Esophagus muscularis mucosa (tissue), 4 donors: Measurements from ENCODE around the gene EEF1AKMT2. TPM values are rescaled to one million over a fixed set of nuclear protein-coding genes. Genes with fewer than 3 reads are reported as not detected.
A peak's percentile ranks its signal among the peaks of the same experiment; 100 is the strongest.

ENCODE experiments used
- DNase-seq: peaks from one replicate; pipeline ENCODE4 v3.0.0-alpha.2; 2017; ENCODE audit errors: extremely low spot score
- H3K27ac ChIP-seq, 4 donors: fragments of 200-600 bp; sonication (generic); replicated peaks in 1 of 4; 1 replicate in 3 of 4; 2 replicates in 1 of 4; pipeline ENCODE4 v1.5.1; 2016 to 2019; ENCODE audit warnings: mild to moderate bottlenecking in 1 of 4
- H3K27me3 ChIP-seq, 4 donors: fragments of 200-600 bp; sonication (generic); one replicate each; pipeline versions ENCODE4 v1.5.1 to v1.6.0; 2016 to 2019
- H3K36me3 ChIP-seq, 4 donors: fragments of 200-600 bp; sonication (generic); one replicate each; pipeline ENCODE4 v1.5.1; 2016 to 2019
- H3K4me1 ChIP-seq, 4 donors: fragments of 200-600 bp; sonication (generic); one replicate each; pipeline ENCODE4 v1.5.1; 2016 to 2019
- H3K4me3 ChIP-seq, 4 donors: fragments of 200-600 bp; sonication (generic); 1 replicate in 2 of 4; 2 replicates in 2 of 4; pipeline ENCODE4 v1.5.1; 2016 to 2019; ENCODE audit warnings: mild to moderate bottlenecking in 4 of 4, moderate library complexity in 1 of 4
- H3K9me3 ChIP-seq, 4 donors: fragments of 200-600 bp; sonication (generic); 1 replicate in 3 of 4; 2 replicates in 1 of 4; pipeline ENCODE4 v1.5.1; 2016 to 2019
- CTCF ChIP-seq, 3 experiments: fragments of 200-600 bp in 2 of 3; fragments of 450-650 bp in 1 of 3; sonication (generic) in 2 of 3; IDR thresholded peaks; one replicate each; pipeline ENCODE4 v1.5.1; 2017 to 2019; ENCODE audit warnings: antibody characterized with exemption in 3 of 3, mild to moderate bottlenecking in 2 of 3, moderate library complexity in 1 of 3
- EP300 ChIP-seq: sonication (generic); formaldehyde crosslinking; IDR thresholded peaks from one replicate; pipeline ENCODE4 v1.6.1; 2017; ENCODE audit warnings: antibody characterized with exemption
- POLR2A ChIP-seq: fragments of 450-650 bp; IDR thresholded peaks from one replicate; pipeline ENCODE4 v1.6.1; 2017; ENCODE audit warnings: antibody characterized with exemption, moderate library complexity, mild to moderate bottlenecking, low read depth
- POLR2AphosphoS5 ChIP-seq, 2 donors: sonication (generic); formaldehyde crosslinking; IDR thresholded peaks; one replicate each; pipeline ENCODE4 v1.6.1; 2017; ENCODE audit warnings: antibody characterized with exemption in 2 of 2
- WGBS: methylation state at CpG from one replicate; pipeline ENCODE4 v1.1.5; 2018; 5-methylcytosine and 5-hydroxymethylcytosine counted together
- intact Hi-C: fragments of 100-400 bp; cut with DNase I; formaldehyde crosslinking; loops from one replicate; pipeline ENCODE4 v1.15.1; 2023
- total RNA-seq, 4 donors: library from RNA; depleted of rRNA; stranded (reverse); fragments of >200 nt; gene quantifications; one replicate each; pipeline versions ENCODE4 v1.1.0 to v1.2.1, GENCODE V29; 2016

The EEF1AKMT2 gene
- total RNA-seq, 4 donors from 2014 or later: 9.0 to 11.9 (median 10.0) TPM

DNA sequence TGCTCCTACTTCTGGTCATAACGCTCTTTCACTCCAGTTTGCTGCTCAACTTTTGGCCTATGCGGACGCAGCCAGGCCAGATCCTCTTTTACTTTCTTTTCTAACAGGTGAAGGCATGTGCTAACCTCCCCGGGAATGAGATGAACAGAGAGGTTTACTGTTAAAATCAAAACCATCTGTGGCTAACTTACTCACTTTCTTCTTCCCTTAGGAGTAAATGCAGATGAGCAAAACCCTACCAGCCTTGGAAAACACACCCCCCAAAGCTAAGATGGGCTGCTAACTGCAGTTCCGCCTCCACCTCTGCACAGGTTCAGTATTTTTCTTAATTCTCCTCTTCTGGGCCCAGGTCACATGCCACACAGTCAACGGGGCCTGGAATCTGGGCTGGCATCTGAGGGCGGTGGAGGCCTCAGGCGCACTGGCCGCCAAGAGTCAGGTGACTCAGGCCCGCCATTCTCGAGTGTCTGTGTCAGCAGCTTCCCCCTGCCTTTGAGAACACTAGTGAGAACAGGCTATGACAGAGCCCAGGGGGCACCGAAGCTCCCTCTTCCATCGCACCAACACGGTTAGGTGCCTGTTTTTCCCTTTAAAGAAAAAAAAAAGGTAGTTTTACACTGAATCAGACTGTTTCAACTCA, 58.6 kb downstream of the EEF1AKMT2 start:
- Histone ChIP-seq H3K27ac (peak overlapping the region; percentile 89 to 90 (median 89)), H3K9me3 (no peaks in the 10 kb centered on the region), H3K4me1 (peaks cover 88 to 98% (median 95%) of the 10 kb centered on the region in 4 donors), H3K36me3 (no peaks in the 10 kb centered on the region), H3K27me3 (no peaks in the 10 kb centered on the region), H3K4me3 (peak overlapping the region in 1 of 4 donors; percentile 11)
- TF ChIP-seq POLR2A (no peak), POLR2AphosphoS5 (IDR thresholded peaks at IDR 0.05) (peak; percentile 62 to 72)
- no peak for DNase-seq
- intact Hi-C loops: no loop called here
- WGBS: 53% methylated on average over 14 of the region's 14 CpGs

- intact Hi-C loops: no loop called here
- Histone ChIP-seq H3K9me3 (no peaks in the 10 kb centered on the region), H3K4me1 (peaks cover 87 to 98% (median 95%) of the 10 kb centered on the region in 4 donors), H3K36me3 (no peaks in the 10 kb centered on the region), H3K27ac (peak overlapping the region; percentile 89 to 90 (median 89)), H3K4me3 (no peak overlapping the region), H3K27me3 (no peaks in the 10 kb centered on the region)
- TF ChIP-seq POLR2A: no peak
- no peak for TF ChIP-seq POLR2AphosphoS5 (IDR thresholded peaks at IDR 0.05)
- no peak for TF ChIP-seq CTCF (IDR thresholded peaks at IDR 0.05)
- no peak for TF ChIP-seq EP300
- DNase-seq: no peak
- WGBS: 81% methylated on average over 7 of the region's 9 CpGs
Observed at GRCh38 chr10:124731551-124731950, 60.1 kb downstream of the EEF1AKMT2 start.

GRCh38 chr10:124730790-124731189, 60.9 kb downstream of the EEF1AKMT2 start:
- Histone ChIP-seq H3K9me3 (no peaks in the 10 kb centered on the region), H3K4me3 (no peak overlapping the region), H3K27me3 (no peaks in the 10 kb centered on the region), H3K36me3 (no peaks in the 10 kb centered on the region), H3K27ac (peak overlapping the region in 3 of 4 donors; percentile 89 to 90 (median 89)), H3K4me1 (peaks cover 87 to 98% (median 91%) of the 10 kb centered on the region in 4 donors)
- TF ChIP-seq CTCF (IDR thresholded peaks at IDR 0.05) (no peak), EP300 (no peak), POLR2A (no peak), POLR2AphosphoS5 (IDR thresholded peaks at IDR 0.05) (no peak)
- DNase-seq: no peak
- intact Hi-C loops: no loop called here
- 83% methylated on average over 3 of the region's 3 CpGs for WGBS

DNA sequence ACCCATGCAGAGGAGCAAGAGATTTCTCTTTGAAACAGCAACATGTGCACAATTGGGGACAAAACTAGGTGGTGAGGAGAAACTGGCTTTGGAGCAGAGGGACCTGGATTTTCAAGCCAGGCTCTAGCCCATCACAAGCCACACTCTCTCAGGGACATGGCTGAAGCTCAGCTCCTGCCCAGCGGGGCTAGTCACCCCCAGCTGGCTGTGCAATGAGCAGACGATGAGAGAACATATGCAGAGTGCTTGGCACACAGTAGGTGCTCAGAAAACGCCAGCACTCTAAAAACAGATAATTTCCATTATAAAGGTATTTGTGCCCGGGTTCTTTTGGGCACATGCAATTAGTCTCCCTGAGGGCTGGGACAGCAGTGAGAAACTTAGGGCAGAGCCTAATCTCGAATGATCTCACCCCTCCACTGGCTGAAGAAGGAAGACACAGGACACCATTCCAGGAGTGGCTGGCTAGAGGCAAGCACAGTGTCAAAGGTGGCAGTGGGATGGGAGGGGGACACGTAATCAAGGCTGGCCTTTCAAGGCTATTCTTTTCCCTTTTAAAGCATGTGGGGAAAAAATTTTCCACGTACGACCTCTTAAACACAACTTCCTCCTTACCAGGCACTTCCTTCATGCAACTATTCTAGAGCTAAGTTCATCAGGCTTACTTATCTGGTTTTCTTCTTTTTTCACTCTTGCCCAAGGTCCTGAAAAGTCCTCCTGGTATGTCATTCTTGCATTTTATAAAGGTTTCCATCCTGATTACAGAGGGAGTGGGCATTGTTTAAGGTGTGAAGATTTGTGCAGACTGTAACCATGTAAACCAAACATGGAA, 62.6 kb downstream of the EEF1AKMT2 start:
- WGBS: 58% methylated on average over 8 of the region's 8 CpGs
- no peaks in the 10 kb centered on the region for H3K9me3 ChIP-seq
- H3K36me3 ChIP-seq: no peaks in the 10 kb centered on the region
- peak overlapping the region; percentile 38 to 67 (median 54) for H3K27ac ChIP-seq
- no peak for DNase-seq
- intact Hi-C loops: loop anchor here (5.0 kb wide), 1 partner anchor 82 kb away; no protein-coding TSS in a partner anchor
- no peak overlapping the region for H3K4me3 ChIP-seq
- H3K27me3 ChIP-seq: no peaks in the 10 kb centered on the region
- H3K4me1 ChIP-seq: peaks cover 87 to 98% (median 91%) of the 10 kb centered on the region in 4 donors
- TF ChIP-seq CTCF (IDR thresholded peaks at IDR 0.05) (no peak), EP300 (no peak), POLR2A (no peak), POLR2AphosphoS5 (IDR thresholded peaks at IDR 0.05) (no peak)
